ENCODE results near the gene CTAGE6. TPM values are rescaled to one million over a fixed set of nuclear protein-coding genes. Genes with fewer than 3 reads are reported as not detected.

The CTAGE6 gene
- polyA plus RNA-seq, 3 donors from 2014 or later: 0.22 TPM; not detected in 2

Other genes starting within 250 kb of the CTAGE6 start
- not detected for gene CTAGE15, start 185.9 kb downstream of the CTAGE6 start, polyA plus RNA-seq
- gene TCAF2, start 136.7 kb downstream of the CTAGE6 start, polyA plus RNA-seq: 1 to 10 TPM; 1.8 to 4.1 (median 2.5) TPM
- 10 to 100 TPM; 11.4 to 20.1 (median 14.9) TPM for gene TCAF1, start 144.5 kb upstream of the CTAGE6 start, polyA plus RNA-seq
- gene OR2F2, start 177.5 kb upstream of the CTAGE6 start, polyA plus RNA-seq: not detected
- gene OR2F1, start 197.1 kb upstream of the CTAGE6 start, polyA plus RNA-seq: not detected
- gene OR6B1, start 242.6 kb upstream of the CTAGE6 start, polyA plus RNA-seq: not detected

All from immature natural killer cell (primary cell).